ENCODE data around the gene BTBD2. TPM values are rescaled to one million over a fixed set of nuclear protein-coding genes. Genes with fewer than 3 reads are reported as not detected.

BTBD2 gene
- total and polyA plus RNA-seq, 4 donors: 7.4 to 25.1 (median 20.2) TPM

GRCh38 chr19:2032296-2032941 lies 16.9 kb upstream of the BTBD2 start:
- no peak for DNase-seq (ENCODE audit: low spot score)
- Histone ChIP-seq H3K4me1 (ENCODE audit: control insufficient read depth in 4 of 4, insufficient read depth in 4 of 4, low read length in 3 of 4) (peaks cover 3 to 25% (median 16%) of the 10 kb centered on the region in 4 donors), H3K27me3 (ENCODE audit: control insufficient read depth in 4 of 4, insufficient read depth in 4 of 4, low read length in 3 of 4) (no peaks in the 10 kb centered on the region), H3K9ac (ENCODE audit: low read depth in 1 of 2, low read length in 2 of 2) (peak overlapping the region; percentile 36 to 90), H3K9me3 (ENCODE audit: control insufficient read depth in 4 of 4, low read length in 3 of 4) (peaks cover 0 to 9% (median 2%) of the 10 kb centered on the region in 4 donors), H3K27ac (ENCODE audit: low read depth in 1 of 2, low read length in 2 of 2) (peak overlapping the region; percentile 92 to 99), H3K36me3 (ENCODE audit: control insufficient read depth in 4 of 4, insufficient read depth in 3 of 4, low read depth in 1 of 4, low read length in 3 of 4) (peaks cover 0 to under 1% (median 0%) of the 10 kb centered on the region in 4 donors), H3K4me3 (ENCODE audit: low read depth in 1 of 3, low read length in 3 of 3) (no peak overlapping the region)
- TF ChIP-seq YY1 (IDR thresholded peaks at IDR 0.05) (peak; percentile 77), ATF3 (IDR thresholded peaks at IDR 0.05) (no peak), FOXA1 (IDR thresholded peaks at IDR 0.05) (peak; percentile 78), EGR1 (IDR thresholded peaks at IDR 0.05; ENCODE audit: low read depth in 2 of 2) (peak in 1 of 2 donors; percentile 57), HNF4G (IDR thresholded peaks at IDR 0.05) (peak; percentile 41), FOXA2 (IDR thresholded peaks at IDR 0.05) (peak; percentile 57), RXRA (IDR thresholded peaks at IDR 0.05) (peak; percentile 93), RAD21 (IDR thresholded peaks at IDR 0.05) (peak; percentile 29 to 58), SP1 (IDR thresholded peaks at IDR 0.05) (peak; percentile 99), TAF1 (conservative IDR thresholded peaks at IDR 0.05) (peak; percentile 31), ZBTB33 (IDR thresholded peaks at IDR 0.05) (peak; percentile 75), NR2F2 (IDR thresholded peaks at IDR 0.05) (peak; percentile 79), MAX (IDR thresholded peaks at IDR 0.05) (peak; percentile 82), HNF4A (conservative IDR thresholded peaks at IDR 0.05) (peak; percentile 69 to 71), GABPA (IDR thresholded peaks at IDR 0.05 in 1 of 2, conservative IDR thresholded peaks at IDR 0.05 in 1 of 2) (peak in 1 of 2 donors; percentile 69), REST (IDR thresholded peaks at IDR 0.05) (peak; percentile 92), CTCF (IDR thresholded peaks at IDR 0.05; ENCODE audit: low read depth, low read length, missing input control) (no peak), JUND (IDR thresholded peaks at IDR 0.05) (peak; percentile 18 to 69)
- WGBS: 4% methylated on average over 19 of the region's 19 CpGs

Data from liver (tissue), 9 donors.